ENCODE measurements around the gene RMND5A. TPM values are rescaled to one million over a fixed set of nuclear protein-coding genes. Genes with fewer than 3 reads are reported as not detected.
A peak's percentile ranks its signal among the peaks of the same experiment; 100 is the strongest.

Gene RMND5A
- total RNA-seq, 1 donor from 2014 or later: 96.0 TPM

- peak; percentile 69 for ATAC-seq (ENCODE audit: poor library complexity)
- intact Hi-C loops (cut with DNase I): no loop called here
- no peak for DNase-seq
Observed at GRCh38 chr2:86751778-86752177, 31.7 kb downstream of the RMND5A start.

GRCh38 chr2:86752934-86753333, 32.8 kb downstream of the RMND5A start:
- intact Hi-C loops (cut with DNase I): no loop called here
- DNase-seq: no peak
- ATAC-seq (ENCODE audit: poor library complexity): no peak

- DNase-seq (no peak), ATAC-seq (ENCODE audit: poor library complexity) (no peak)
- intact Hi-C loops (cut with DNase I): no loop called here
Observed at GRCh38 chr2:86753606-86754005, 33.5 kb downstream of the RMND5A start.

- ATAC-seq (ENCODE audit: poor library complexity) (no peak), DNase-seq (no peak)
- intact Hi-C loops (cut with DNase I): no loop called here
Observed at GRCh38 chr2:86758405-86758804, 38.3 kb downstream of the RMND5A start.

- intact Hi-C loops (cut with DNase I): loop anchor here (10.0 kb wide), 1 partner anchor 136 kb away; the partner anchor contains the start of gene RNF103
- ATAC-seq (ENCODE audit: poor library complexity): no peak
Observed at GRCh38 chr2:86760371-86760770, 40.3 kb downstream of the RMND5A start.

GRCh38 chr2:86764661-86765309, 44.7 kb downstream of the RMND5A start:
- ATAC-seq (ENCODE audit: poor library complexity): peak; percentile 55
- intact Hi-C loops (cut with DNase I): loop anchor here (10.0 kb wide), 1 partner anchor 140 kb away; the partner anchor contains the start of gene RNF103
- no peak for DNase-seq

More at GRCh38 chr2:86760371-86760770, 40.3 kb downstream of the RMND5A start:
- no peak for DNase-seq

- DNase-seq (no peak), ATAC-seq (ENCODE audit: poor library complexity) (no peak)
- intact Hi-C loops (cut with DNase I): loop anchor here (10.0 kb wide), 1 partner anchor 141 kb away; the partner anchor contains the start of gene RNF103
Observed at GRCh38 chr2:86765310-86765695, 45.2 kb downstream of the RMND5A start.

GRCh38 chr2:86768189-86768949, 48.3 kb downstream of the RMND5A start:
- peak; percentile 88 for ATAC-seq (ENCODE audit: poor library complexity)
- intact Hi-C loops (cut with DNase I): loop anchor here (10.0 kb wide), 1 partner anchor 144 kb away; the partner anchor contains the start of gene RNF103
- no peak for DNase-seq

GRCh38 chr2:86769838-86770237, 49.7 kb downstream of the RMND5A start:
- DNase-seq (no peak), ATAC-seq (ENCODE audit: poor library complexity) (no peak)
- intact Hi-C loops (cut with DNase I): loop anchor here (10.0 kb wide), 1 partner anchor 145 kb away; the partner anchor contains the start of gene RNF103

GRCh38 chr2:86770816-86771301, 50.8 kb downstream of the RMND5A start:
- intact Hi-C loops (cut with DNase I): no loop called here
- DNase-seq: no peak
- ATAC-seq (ENCODE audit: poor library complexity): no peak

GRCh38 chr2:86772611-86773010, 52.5 kb downstream of the RMND5A start:
- DNase-seq: no peak
- intact Hi-C loops (cut with DNase I): no loop called here
- ATAC-seq (ENCODE audit: poor library complexity): no peak

- ATAC-seq (ENCODE audit: poor library complexity) (no peak), DNase-seq (no peak)
- intact Hi-C loops (cut with DNase I): no loop called here
Observed at GRCh38 chr2:86774862-86775261, 54.8 kb downstream of the RMND5A start.

GRCh38 chr2:86775338-86775737, 55.2 kb downstream of the RMND5A start:
- ATAC-seq (ENCODE audit: poor library complexity) (peak; percentile 30), DNase-seq (no peak)
- intact Hi-C loops (cut with DNase I): no loop called here

- DNase-seq: no peak
- intact Hi-C loops (cut with DNase I): no loop called here
Observed at GRCh38 chr2:86776532-86776931, 56.4 kb downstream of the RMND5A start.

GRCh38 chr2:86778957-86779356, 58.9 kb downstream of the RMND5A start:
- intact Hi-C loops (cut with DNase I): no loop called here
- no peak for DNase-seq
- ATAC-seq (ENCODE audit: poor library complexity): peak; percentile 34

More at GRCh38 chr2:86776532-86776931, 56.4 kb downstream of the RMND5A start:
- ATAC-seq (ENCODE audit: poor library complexity): no peak

- intact Hi-C loops (cut with DNase I): no loop called here
- no peak for ATAC-seq (ENCODE audit: poor library complexity)
- DNase-seq: no peak
Observed at GRCh38 chr2:86779971-86780370, 59.9 kb downstream of the RMND5A start.

GRCh38 chr2:86781363-86781762, 61.3 kb downstream of the RMND5A start:
- intact Hi-C loops (cut with DNase I): no loop called here
- ATAC-seq (ENCODE audit: poor library complexity): no peak
- no peak for DNase-seq

GRCh38 chr2:86782748-86783147, 62.7 kb downstream of the RMND5A start:
- DNase-seq: no peak
- ATAC-seq (ENCODE audit: poor library complexity): no peak
- intact Hi-C loops (cut with DNase I): no loop called here

- no peak for DNase-seq
- intact Hi-C loops (cut with DNase I): no loop called here
- ATAC-seq (ENCODE audit: poor library complexity): no peak
Observed at GRCh38 chr2:86783615-86784339, 63.7 kb downstream of the RMND5A start.

Data from Right ventricle myocardium superior (tissue), 1 donor.